Kidney (tissue), 14 donors: ENCODE data around the gene MRC2. TPM values are rescaled to one million over a fixed set of nuclear protein-coding genes. Genes with fewer than 3 reads are reported as not detected.
"Not testable (repeated sequence)": the region's sequence is repeated elsewhere in the genome, so short reads cannot be mapped to it uniquely, and the experiment has no call there.

Experiments
- DNase-seq, 5 donors: peaks; one replicate each; pipeline ENCODE4 v3.0.0-alpha.2; 2013 to 2020
- FAIRE-seq: peaks from 2 replicates; lab custom pipeline; 2012; peaks lifted over from hg19 to GRCh38; lab: Jason Lieb, UNC
- H3K27ac ChIP-seq, 2 donors: one replicate each; pipeline ENCODE4 v1.7.0; 2013; ENCODE audit warnings: low read depth in 2 of 2, low read length in 2 of 2, inconsistent platforms in 1 of 2
- H3K27me3 ChIP-seq: one replicate; pipeline ENCODE4 v1.7.1; 2013; ENCODE audit warnings: low read length, inconsistent platforms; ENCODE audit not compliant: control insufficient read depth, insufficient read depth
- H3K36me3 ChIP-seq, 3 donors: one replicate each; pipeline versions ENCODE4 v1.7.0 to v1.7.1; 2013; ENCODE audit warnings: low read length in 3 of 3, control low read depth in 1 of 3, inconsistent platforms in 1 of 3; ENCODE audit not compliant: insufficient read depth in 3 of 3, control insufficient read depth in 2 of 3
- H3K4me1 ChIP-seq, 3 donors: one replicate each; pipeline versions ENCODE4 v1.7.0 to v1.7.1; 2013; ENCODE audit warnings: low read length in 3 of 3, inconsistent platforms in 1 of 3, low read depth in 1 of 3; ENCODE audit not compliant: control insufficient read depth in 2 of 3, insufficient read depth in 2 of 3
- H3K4me3 ChIP-seq, 3 donors: one replicate each; pipeline versions ENCODE4 v1.7.0 to v1.8.1; 2013; ENCODE audit warnings: low read length in 3 of 3, control low read depth in 1 of 3, inconsistent platforms in 1 of 3
- H3K9ac ChIP-seq, 3 donors: one replicate each; pipeline versions ENCODE4 v1.7.0 to v1.7.1; 2013; ENCODE audit warnings: low read length in 3 of 3, control low read depth in 1 of 3, inconsistent platforms in 1 of 3
- H3K9me3 ChIP-seq, 3 donors: one replicate each; pipeline versions ENCODE4 v1.7.0 to v1.7.1; 2013; ENCODE audit warnings: low read length in 3 of 3, control low read depth in 1 of 3, inconsistent platforms in 1 of 3; ENCODE audit not compliant: control insufficient read depth in 2 of 3, insufficient read depth in 1 of 3
- intact Hi-C: fragments of 100-400 bp; cut with DNase I; formaldehyde crosslinking; loops from one replicate; pipeline ENCODE4 v1.11.1; 2022
- polyA plus RNA-seq: library from polyadenylated mRNA; stranded (reverse); fragments of 350-450 nt; fragmentation: Illumina TruSeq; extraction: RNeasy Lipid Tissue Mini Kit (QIAGEN cat#74804); gene quantifications from one replicate; pipeline ENCODE4 v1.2.3, GENCODE V29; 2014; ENCODE audit warnings: low read depth, low replicate concordance; ENCODE audit not compliant: insufficient read depth
- total RNA-seq: library from RNA; stranded (reverse); fragmentation: NEBNext Ultra II Directional; extraction: Animal tissue kit (Norgen Biotek cat#: 25700); gene quantifications from one replicate; pipeline ENCODE4 v1.2.1, GENCODE V29; 2021
- TF ChIP-seq, protein P1 (sequence below): IDR thresholded peaks from 3 replicates; pipeline ENCODE4 v1.5.1; 2012; ENCODE audit warnings: mild to moderate bottlenecking, moderate library complexity, borderline replicate concordance; ENCODE audit not compliant: insufficient read depth; ENCODE audit errors: extremely low read depth
- donor health status: control.
- donor health status: control.
- donor health status: control.
- donor health status: control.
- donor health status: control.
- donor health status: DM: yes; HTN: yes; CAD: no.
- donor health status: Normal renal cell carcinoma (clear cell type).

MRC2 gene
- total and polyA plus RNA-seq, 2 donors from 2014 or later: 18.0 to 23.7 TPM

DNA sequence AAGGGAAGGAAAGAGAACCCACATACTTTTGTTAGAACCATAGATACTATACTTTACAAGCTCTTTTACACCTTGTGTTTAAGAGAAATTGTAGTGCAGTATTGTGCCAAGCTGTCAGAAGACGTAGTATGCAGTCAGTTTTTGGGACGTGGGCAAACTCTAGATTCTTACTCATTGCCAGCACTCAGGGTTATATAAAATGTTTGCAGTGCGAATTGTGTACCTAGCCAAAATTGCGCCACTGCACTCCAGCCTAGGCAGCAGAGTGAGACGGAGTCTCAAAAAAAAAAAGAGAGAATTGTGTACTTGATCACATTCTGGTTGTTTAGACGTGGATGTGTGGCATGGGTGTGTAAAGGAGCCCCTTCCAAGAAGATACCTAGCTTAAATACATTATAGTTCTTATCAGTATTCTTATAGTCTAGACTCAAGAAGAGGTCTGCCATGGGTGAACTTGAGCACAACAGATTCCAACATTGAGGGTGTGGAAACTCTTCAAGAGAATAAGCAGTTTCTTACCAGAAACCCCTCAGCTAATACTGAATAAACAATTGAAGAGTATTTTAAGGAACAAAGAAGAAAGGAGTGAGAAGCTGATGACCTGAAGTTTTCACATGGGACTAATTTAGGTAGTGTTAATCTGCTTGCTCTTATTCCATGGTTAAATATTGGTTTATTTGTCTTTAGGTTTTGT lies 27.4 kb upstream of the MRC2 start:
- no peaks in the 10 kb centered on the region for H3K9me3 ChIP-seq
- TF ChIP-seq, protein P1, sequence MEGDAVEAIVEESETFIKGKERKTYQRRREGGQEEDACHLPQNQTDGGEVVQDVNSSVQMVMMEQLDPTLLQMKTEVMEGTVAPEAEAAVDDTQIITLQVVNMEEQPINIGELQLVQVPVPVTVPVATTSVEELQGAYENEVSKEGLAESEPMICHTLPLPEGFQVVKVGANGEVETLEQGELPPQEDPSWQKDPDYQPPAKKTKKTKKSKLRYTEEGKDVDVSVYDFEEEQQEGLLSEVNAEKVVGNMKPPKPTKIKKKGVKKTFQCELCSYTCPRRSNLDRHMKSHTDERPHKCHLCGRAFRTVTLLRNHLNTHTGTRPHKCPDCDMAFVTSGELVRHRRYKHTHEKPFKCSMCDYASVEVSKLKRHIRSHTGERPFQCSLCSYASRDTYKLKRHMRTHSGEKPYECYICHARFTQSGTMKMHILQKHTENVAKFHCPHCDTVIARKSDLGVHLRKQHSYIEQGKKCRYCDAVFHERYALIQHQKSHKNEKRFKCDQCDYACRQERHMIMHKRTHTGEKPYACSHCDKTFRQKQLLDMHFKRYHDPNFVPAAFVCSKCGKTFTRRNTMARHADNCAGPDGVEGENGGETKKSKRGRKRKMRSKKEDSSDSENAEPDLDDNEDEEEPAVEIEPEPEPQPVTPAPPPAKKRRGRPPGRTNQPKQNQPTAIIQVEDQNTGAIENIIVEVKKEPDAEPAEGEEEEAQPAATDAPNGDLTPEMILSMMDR: no peak
- no peak overlapping the region for H3K4me3 ChIP-seq
- H3K27me3 ChIP-seq: no peaks in the 10 kb centered on the region
- DNase-seq (no peak), FAIRE-seq (no peak)
- H3K27ac ChIP-seq: no peak overlapping the region
- H3K36me3 ChIP-seq: peaks cover 9 to 40% (median 18%) of the 10 kb centered on the region in 3 donors
- H3K9ac ChIP-seq: no peak overlapping the region
- H3K4me1 ChIP-seq: peaks cover 0 to 6% (median 0%) of the 10 kb centered on the region in 3 donors
- intact Hi-C loops: no loop called here

DNA sequence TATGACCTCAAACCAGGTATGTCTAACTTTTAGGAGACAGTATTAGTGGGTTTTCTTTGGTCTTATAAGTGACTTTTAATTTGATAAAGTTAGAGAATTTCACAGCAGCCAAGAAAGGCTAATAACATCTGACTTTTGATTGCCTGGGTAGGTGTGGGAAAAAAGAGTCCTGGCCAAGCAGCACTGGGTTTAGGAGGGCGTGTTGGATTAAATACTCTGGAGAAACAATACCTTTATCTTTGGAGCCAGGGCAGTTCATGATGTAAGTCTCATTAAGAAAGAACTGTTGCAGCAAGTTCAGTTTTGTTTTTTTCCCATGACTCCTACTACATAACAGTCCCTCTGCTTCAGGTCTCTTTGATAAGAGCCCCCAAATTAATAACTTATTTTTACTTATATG lies 26.7 kb upstream of the MRC2 start:
- H3K9me3 ChIP-seq: no peaks in the 10 kb centered on the region
- no peak overlapping the region for H3K9ac ChIP-seq
- intact Hi-C loops: no loop called here
- H3K27ac ChIP-seq: no peak overlapping the region
- TF ChIP-seq, protein P1: no peak
- DNase-seq: no peak
- H3K27me3 ChIP-seq: no peaks in the 10 kb centered on the region
- FAIRE-seq: no peak
- H3K4me3 ChIP-seq: no peak overlapping the region
- H3K4me1 ChIP-seq: peaks cover 0 to 6% (median 0%) of the 10 kb centered on the region in 3 donors
- peaks cover 9 to 40% (median 18%) of the 10 kb centered on the region in 3 donors for H3K36me3 ChIP-seq

DNA sequence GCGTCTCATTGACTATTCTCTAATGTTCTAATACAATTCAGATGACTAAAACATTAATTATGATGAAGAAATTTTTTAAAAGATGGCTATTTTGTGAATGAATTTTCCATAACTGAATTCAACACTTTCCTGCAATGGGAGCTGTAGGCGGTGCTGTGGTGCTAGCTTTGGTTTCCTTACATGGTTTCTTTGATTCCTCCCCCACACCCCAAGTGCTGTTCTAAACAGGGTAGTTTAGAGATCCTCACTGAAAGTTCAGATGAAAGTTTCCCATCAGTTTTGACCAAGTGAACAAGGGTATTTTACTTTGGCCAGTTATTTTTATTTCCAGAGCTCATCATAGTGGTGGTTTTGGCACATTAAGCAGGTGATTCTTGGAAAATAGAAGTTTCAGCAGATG lies 26.0 kb upstream of the MRC2 start:
- Histone ChIP-seq H3K9ac (no peak overlapping the region), H3K27me3 (no peaks in the 10 kb centered on the region), H3K4me1 (peaks cover 0 to 6% (median 0%) of the 10 kb centered on the region in 3 donors), H3K4me3 (no peak overlapping the region), H3K27ac (no peak overlapping the region), H3K36me3 (peaks cover 8 to 45% (median 18%) of the 10 kb centered on the region in 3 donors), H3K9me3 (no peaks in the 10 kb centered on the region)
- FAIRE-seq (no peak), DNase-seq (no peak)
- intact Hi-C loops: no loop called here
- TF ChIP-seq, protein P1: no peak

DNA sequence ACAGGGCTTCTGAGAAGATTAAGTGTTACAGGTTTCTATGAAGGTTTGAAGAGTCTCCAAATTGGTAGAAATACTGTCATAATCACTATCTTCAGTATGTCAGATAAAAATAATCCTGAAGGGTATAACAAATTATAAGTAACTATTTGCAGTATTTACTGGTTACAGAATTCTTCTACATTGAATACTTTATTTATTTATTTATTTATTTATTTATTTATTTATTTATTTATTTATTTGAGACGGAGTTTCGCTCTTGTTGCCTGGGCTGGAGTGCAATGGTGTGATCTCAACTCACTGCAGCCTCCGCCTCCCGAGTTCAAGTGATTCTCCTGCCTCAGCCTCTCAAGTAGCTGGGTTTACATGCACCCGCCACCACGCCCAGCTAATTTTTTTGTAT lies 23.7 kb upstream of the MRC2 start:
- peaks cover 0 to 51% (median 23%) of the 10 kb centered on the region in 3 donors for H3K36me3 ChIP-seq
- H3K9ac ChIP-seq, DNase-seq, H3K27me3 ChIP-seq, H3K4me1 ChIP-seq, H3K27ac ChIP-seq, H3K9me3 ChIP-seq, intact Hi-C loops, H3K4me3 ChIP-seq, FAIRE-seq: not testable (repeated sequence)
